ENCODE measurements around the gene TRIM17.

TRIM17 gene

DNA sequence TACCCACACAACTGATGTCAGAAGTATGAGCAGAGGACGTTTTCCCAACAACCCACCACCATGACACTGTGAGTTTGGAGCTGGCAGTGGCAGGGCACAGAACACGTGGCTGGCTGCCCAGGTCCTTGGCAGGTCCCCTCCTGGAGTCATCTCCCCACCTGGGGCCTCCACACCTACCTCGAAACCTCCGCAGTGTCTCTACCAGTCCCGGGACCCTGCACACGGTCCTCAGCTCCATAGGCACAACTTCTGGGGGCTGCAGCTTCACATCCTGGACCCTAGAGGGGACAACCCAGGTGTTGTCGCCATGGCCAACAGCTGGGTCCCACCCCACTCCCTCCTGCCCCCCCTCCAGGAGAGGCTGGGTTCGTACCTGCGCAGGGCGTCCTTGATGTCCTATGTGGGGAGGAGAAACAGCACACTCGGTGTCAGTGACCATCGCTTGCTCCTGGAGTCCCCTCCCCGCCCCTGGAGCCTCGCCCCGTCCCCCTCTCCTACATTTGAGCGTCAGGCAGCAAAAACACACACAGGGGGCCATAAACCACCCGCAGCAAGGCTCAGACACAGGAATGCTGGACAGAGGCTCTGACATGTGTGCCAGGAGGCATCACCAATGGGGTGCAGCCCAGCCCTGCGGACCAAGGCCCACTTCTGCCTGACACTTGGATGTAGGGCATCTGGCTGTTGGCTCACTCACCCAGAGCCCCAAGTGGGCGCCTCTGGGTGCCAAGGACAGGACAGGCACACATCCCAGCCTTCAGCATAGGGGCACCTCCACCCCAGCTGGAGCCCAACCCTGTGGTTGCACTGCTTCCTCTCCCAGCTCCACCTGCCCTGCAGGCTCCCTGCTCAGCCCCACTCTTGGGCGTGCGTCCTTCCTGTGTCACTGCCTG, 19.6 kb downstream of the TRIM17 start:
- H3K36me3 ChIP-seq (ENCODE audit: control insufficient read depth, insufficient read depth, low read length, severe bottlenecking): peaks cover 38% of the 10 kb centered on the region
- no peak overlapping the region for H3K9ac ChIP-seq (ENCODE audit: low read length)
- no peaks in the 10 kb centered on the region for H3K27me3 ChIP-seq (replicated peaks; ENCODE audit: control insufficient read depth, insufficient read depth, low read length)
- peaks cover 18% of the 10 kb centered on the region for H3K4me1 ChIP-seq (ENCODE audit: control insufficient read depth, insufficient read depth, low read length)
- H3K9me3 ChIP-seq (ENCODE audit: control insufficient read depth, low read length): no peaks in the 10 kb centered on the region
- no peak overlapping the region for H3K4me3 ChIP-seq (ENCODE audit: low read length)
- DNase-seq (ENCODE audit: low read depth): no peak

- DNase-seq (ENCODE audit: low read depth): no peak
- peaks cover 18% of the 10 kb centered on the region for H3K4me1 ChIP-seq (ENCODE audit: control insufficient read depth, insufficient read depth, low read length)
- H3K36me3 ChIP-seq (ENCODE audit: control insufficient read depth, insufficient read depth, low read length, severe bottlenecking): peaks cover 30% of the 10 kb centered on the region
Observed at GRCh38 chr1:228394571-228395394, 21.9 kb downstream of the TRIM17 start.

DNA sequence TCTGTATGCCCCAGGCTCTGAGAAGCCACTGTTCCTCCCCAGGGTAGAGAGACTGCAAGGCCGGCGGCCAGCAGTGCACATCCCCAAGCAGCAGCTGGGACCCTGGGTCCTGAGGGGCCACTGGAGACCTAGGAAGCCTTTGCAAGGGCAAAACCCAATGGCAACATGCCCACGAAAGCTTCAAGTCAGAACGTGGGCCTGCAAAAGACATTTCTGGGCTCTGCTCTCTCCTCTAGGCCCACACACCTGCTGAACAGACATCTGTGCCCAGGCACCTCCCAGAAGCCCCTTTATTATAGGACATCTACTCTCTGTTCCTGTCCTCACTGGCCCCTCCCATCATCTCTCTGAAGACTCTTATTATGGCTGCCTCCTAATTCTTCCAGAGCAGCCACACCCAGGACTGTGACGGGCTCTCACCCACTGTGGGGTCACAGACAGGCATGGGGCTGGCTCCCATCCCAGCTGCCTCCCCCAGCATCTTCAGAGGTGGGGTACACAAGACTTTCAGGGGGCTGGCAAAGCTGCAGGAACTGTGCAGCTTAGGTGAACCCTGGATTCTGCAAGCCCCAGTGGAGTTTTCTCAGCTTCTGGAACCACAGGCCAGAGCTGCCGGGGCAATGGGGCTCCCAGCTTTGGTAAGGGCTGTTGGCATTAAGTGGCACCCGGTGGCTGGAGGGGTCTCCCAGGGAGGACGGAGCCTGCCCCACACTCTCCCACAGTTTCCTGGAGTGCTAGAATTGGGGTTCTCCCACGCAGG, 22.7 kb downstream of the TRIM17 start:
- Histone ChIP-seq H3K9ac (ENCODE audit: low read length) (peak overlapping the region; percentile 44), H3K9me3 (ENCODE audit: control insufficient read depth, low read length) (no peaks in the 10 kb centered on the region), H3K4me3 (ENCODE audit: low read length) (peak overlapping the region; percentile 6), H3K36me3 (ENCODE audit: control insufficient read depth, insufficient read depth, low read length, severe bottlenecking) (peaks cover 30% of the 10 kb centered on the region), H3K4me1 (ENCODE audit: control insufficient read depth, insufficient read depth, low read length) (peaks cover 18% of the 10 kb centered on the region), H3K27me3 (replicated peaks; ENCODE audit: control insufficient read depth, insufficient read depth, low read length) (no peaks in the 10 kb centered on the region)
- DNase-seq (ENCODE audit: low read depth): no peak

More at GRCh38 chr1:228394571-228395394, 21.9 kb downstream of the TRIM17 start:
- Histone ChIP-seq H3K9ac (ENCODE audit: low read length) (no peak overlapping the region), H3K4me3 (ENCODE audit: low read length) (no peak overlapping the region), H3K27me3 (replicated peaks; ENCODE audit: control insufficient read depth, insufficient read depth, low read length) (no peaks in the 10 kb centered on the region), H3K9me3 (ENCODE audit: control insufficient read depth, low read length) (no peaks in the 10 kb centered on the region)

- Histone ChIP-seq H3K9me3 (ENCODE audit: control insufficient read depth, low read length) (no peaks in the 10 kb centered on the region), H3K9ac (ENCODE audit: low read length) (peak overlapping the region; percentile 44), H3K27me3 (replicated peaks; ENCODE audit: control insufficient read depth, insufficient read depth, low read length) (no peaks in the 10 kb centered on the region), H3K36me3 (ENCODE audit: control insufficient read depth, insufficient read depth, low read length, severe bottlenecking) (peaks cover 30% of the 10 kb centered on the region), H3K4me3 (ENCODE audit: low read length) (peak overlapping the region; percentile 6), H3K4me1 (ENCODE audit: control insufficient read depth, insufficient read depth, low read length) (peaks cover 18% of the 10 kb centered on the region)
- peak; percentile 66 for DNase-seq (ENCODE audit: low read depth)
Observed at GRCh38 chr1:228393268-228393701, 23.4 kb downstream of the TRIM17 start.

DNA sequence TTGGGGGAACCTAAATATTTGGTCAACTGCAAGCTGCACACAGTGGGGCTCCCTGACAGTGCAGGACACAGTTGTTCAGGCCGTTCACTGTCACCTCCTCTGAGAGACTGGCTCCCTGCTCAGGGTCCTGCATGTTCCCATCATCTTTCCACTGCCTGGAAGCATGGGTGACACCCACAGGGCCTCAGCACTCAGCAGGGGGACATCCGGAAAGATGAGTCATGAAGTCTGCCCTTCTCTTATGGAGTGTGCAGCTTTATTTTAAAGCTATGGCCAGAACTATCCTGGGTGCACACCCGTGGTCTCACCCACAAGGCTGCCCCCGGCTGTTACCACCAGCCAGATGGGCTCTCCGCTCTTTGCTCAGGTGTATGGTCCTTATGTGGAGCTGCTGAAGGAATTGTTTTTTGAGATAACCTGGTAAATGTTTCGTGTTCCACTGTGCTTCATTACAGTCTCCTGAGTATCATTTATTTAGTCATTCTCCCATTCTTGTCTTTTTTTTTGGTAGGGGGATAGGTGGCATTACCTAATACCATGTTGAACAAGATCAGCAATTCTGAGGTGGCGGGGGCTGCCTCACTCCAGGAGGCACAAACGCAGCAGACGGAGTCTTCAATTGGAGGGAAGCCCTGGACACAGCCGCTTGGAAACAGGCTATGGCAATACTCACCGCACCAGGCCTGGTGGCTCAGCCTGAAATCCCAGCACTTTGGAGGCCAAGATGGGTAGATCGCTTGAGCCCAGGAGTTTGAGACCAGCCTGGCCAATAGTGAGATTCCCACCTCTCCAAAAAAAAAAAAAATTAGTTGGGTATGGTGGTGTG, 24.3 kb downstream of the TRIM17 start:
- peaks cover 20% of the 10 kb centered on the region for H3K36me3 ChIP-seq (ENCODE audit: control insufficient read depth, insufficient read depth, low read length, severe bottlenecking)

GRCh38 chr1:228391411-228392020, 25.1 kb downstream of the TRIM17 start:
- no peak overlapping the region for H3K9ac ChIP-seq (ENCODE audit: low read length)
- no peaks in the 10 kb centered on the region for H3K27me3 ChIP-seq (replicated peaks; ENCODE audit: control insufficient read depth, insufficient read depth, low read length)
- DNase-seq (ENCODE audit: low read depth): no peak
- no peaks in the 10 kb centered on the region for H3K9me3 ChIP-seq (ENCODE audit: control insufficient read depth, low read length)
- no peak overlapping the region for H3K4me3 ChIP-seq (ENCODE audit: low read length)
- peaks cover 18% of the 10 kb centered on the region for H3K4me1 ChIP-seq (ENCODE audit: control insufficient read depth, insufficient read depth, low read length)
- peaks cover 15% of the 10 kb centered on the region for H3K36me3 ChIP-seq (ENCODE audit: control insufficient read depth, insufficient read depth, low read length, severe bottlenecking)

More for the DNA sequence above, 24.3 kb downstream of the TRIM17 start:
- H3K9ac ChIP-seq (ENCODE audit: low read length): no peak overlapping the region
- H3K4me3 ChIP-seq (ENCODE audit: low read length): no peak overlapping the region
- no peaks in the 10 kb centered on the region for H3K9me3 ChIP-seq (ENCODE audit: control insufficient read depth, low read length)
- H3K4me1 ChIP-seq (ENCODE audit: control insufficient read depth, insufficient read depth, low read length): peaks cover 18% of the 10 kb centered on the region
- no peaks in the 10 kb centered on the region for H3K27me3 ChIP-seq (replicated peaks; ENCODE audit: control insufficient read depth, insufficient read depth, low read length)
- DNase-seq (ENCODE audit: low read depth): peak; percentile 9

GRCh38 chr1:228390649-228391048, 26.0 kb downstream of the TRIM17 start:
- DNase-seq (ENCODE audit: low read depth): no peak
- H3K36me3 ChIP-seq (ENCODE audit: control insufficient read depth, insufficient read depth, low read length, severe bottlenecking): peaks cover 6% of the 10 kb centered on the region
- H3K27me3 ChIP-seq (replicated peaks; ENCODE audit: control insufficient read depth, insufficient read depth, low read length): no peaks in the 10 kb centered on the region
- H3K9ac ChIP-seq (ENCODE audit: low read length): no peak overlapping the region
- H3K4me3 ChIP-seq (ENCODE audit: low read length): no peak overlapping the region
- H3K4me1 ChIP-seq (ENCODE audit: control insufficient read depth, insufficient read depth, low read length): peaks cover 18% of the 10 kb centered on the region
- no peaks in the 10 kb centered on the region for H3K9me3 ChIP-seq (ENCODE audit: control insufficient read depth, low read length)

- Histone ChIP-seq H3K9me3 (ENCODE audit: control insufficient read depth, low read length) (no peaks in the 10 kb centered on the region), H3K36me3 (ENCODE audit: control insufficient read depth, insufficient read depth, low read length, severe bottlenecking) (no peaks in the 10 kb centered on the region)
- DNase-seq (ENCODE audit: low read depth): no peak
Observed at GRCh38 chr1:228387321-228387720, 29.3 kb downstream of the TRIM17 start.

GRCh38 chr1:228385232-228385631, 31.4 kb downstream of the TRIM17 start:
- DNase-seq (ENCODE audit: low read depth): no peak
- Histone ChIP-seq H3K9me3 (ENCODE audit: control insufficient read depth, low read length) (no peaks in the 10 kb centered on the region), H3K9ac (ENCODE audit: low read length) (no peak overlapping the region), H3K4me1 (ENCODE audit: control insufficient read depth, insufficient read depth, low read length) (no peaks in the 10 kb centered on the region), H3K36me3 (ENCODE audit: control insufficient read depth, insufficient read depth, low read length, severe bottlenecking) (no peaks in the 10 kb centered on the region), H3K27me3 (replicated peaks; ENCODE audit: control insufficient read depth, insufficient read depth, low read length) (peaks cover 12% of the 10 kb centered on the region), H3K4me3 (ENCODE audit: low read length) (no peak overlapping the region)

More at GRCh38 chr1:228387321-228387720, 29.3 kb downstream of the TRIM17 start:
- no peak overlapping the region for H3K4me3 ChIP-seq (ENCODE audit: low read length)
- H3K4me1 ChIP-seq (ENCODE audit: control insufficient read depth, insufficient read depth, low read length): no peaks in the 10 kb centered on the region
- H3K9ac ChIP-seq (ENCODE audit: low read length): no peak overlapping the region
- H3K27me3 ChIP-seq (replicated peaks; ENCODE audit: control insufficient read depth, insufficient read depth, low read length): peaks cover 1% of the 10 kb centered on the region

DNA sequence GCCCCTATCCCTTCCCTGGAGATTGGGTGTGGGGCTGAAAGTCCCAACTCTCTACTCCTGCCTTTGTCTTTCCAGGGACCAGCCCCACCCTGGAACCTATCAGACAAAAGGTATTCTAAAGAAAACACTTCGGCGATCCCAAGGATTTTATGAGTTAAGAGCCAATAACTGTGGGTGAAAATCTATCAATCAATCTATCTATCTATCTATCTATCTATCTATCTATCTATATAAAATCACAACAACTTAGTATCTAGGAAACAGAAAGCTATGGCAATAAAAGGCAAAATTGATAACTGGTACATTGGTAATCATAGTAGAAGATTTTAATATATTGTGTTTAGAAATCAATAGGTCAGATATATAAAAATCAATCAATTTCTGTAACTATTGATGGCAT, 32.9 kb downstream of the TRIM17 start:
- Histone ChIP-seq H3K36me3 (ENCODE audit: control insufficient read depth, insufficient read depth, low read length, severe bottlenecking) (no peaks in the 10 kb centered on the region), H3K9me3 (ENCODE audit: control insufficient read depth, low read length) (no peaks in the 10 kb centered on the region), H3K27me3 (replicated peaks; ENCODE audit: control insufficient read depth, insufficient read depth, low read length) (peaks cover 18% of the 10 kb centered on the region), H3K4me1 (ENCODE audit: control insufficient read depth, insufficient read depth, low read length) (peaks cover 7% of the 10 kb centered on the region), H3K4me3 (ENCODE audit: low read length) (no peak overlapping the region), H3K9ac (ENCODE audit: low read length) (no peak overlapping the region)
- no peak for DNase-seq (ENCODE audit: low read depth)

All from adipocyte (in vitro differentiated cells).